HEK293T (cell line): ENCODE measurements around the gene CCT7.
"Not testable (repeated sequence)": the region's sequence is repeated elsewhere in the genome, so short reads cannot be mapped to it uniquely, and the experiment has no call there.

ENCODE experiments used
- CTCF ChIA-PET: fragments of 350-600 bp; formaldehyde crosslinking; extraction: SDS; loops from one replicate; lab custom pipeline; 2021; ENCODE audit warnings: antibody characterized with exemption, inconsistent platforms; lab: Yijun Ruan, JAX
- POLR2A ChIA-PET: fragments of 350-600 bp; formaldehyde crosslinking; extraction: SDS; loops from one replicate; lab custom pipeline; 2020; ENCODE audit warnings: antibody characterized with exemption, inconsistent platforms; lab: Yijun Ruan, JAX
- DNase-seq: peaks from one replicate; pipeline ENCODE4 v3.0.0; 2012; ENCODE audit warnings: mixed read lengths; ENCODE audit errors: extremely low spot score
- ARNT ChIP-seq: fragments of 450-650 bp; IDR thresholded peaks from 2 replicates; pipeline ENCODE4 v1.6.1; 2017; ENCODE audit warnings: mild to moderate bottlenecking
- BHLHE40 ChIP-seq: fragments of 450-650 bp; IDR thresholded peaks from 2 replicates; pipeline ENCODE4 v1.6.1; 2016; ENCODE audit warnings: mild to moderate bottlenecking, moderate library complexity, borderline replicate concordance
- CTBP1 ChIP-seq: fragments of 450-650 bp; IDR thresholded peaks from 2 replicates; pipeline ENCODE4 v1.6.1; 2016; ENCODE audit warnings: borderline replicate concordance
- ELF4 ChIP-seq: fragments of 450-650 bp; IDR thresholded peaks from 2 replicates; pipeline ENCODE4 v1.6.1; 2017; ENCODE audit warnings: antibody characterized with exemption
- FOXA1 ChIP-seq: fragments of 450-650 bp; IDR thresholded peaks from 2 replicates; pipeline ENCODE4 v1.6.1; 2016; ENCODE audit warnings: mild to moderate bottlenecking
- FOXK2 ChIP-seq: fragments of 450-650 bp; IDR thresholded peaks from 2 replicates; pipeline ENCODE4 v1.6.1; 2016; ENCODE audit warnings: mild to moderate bottlenecking
- FOXM1 ChIP-seq: fragments of 450-650 bp; IDR thresholded peaks from 2 replicates; pipeline ENCODE4 v1.6.1; 2017; ENCODE audit warnings: mild to moderate bottlenecking, borderline replicate concordance
- HDGF ChIP-seq: fragments of 450-650 bp; IDR thresholded peaks from 2 replicates; pipeline ENCODE4 v1.6.1; 2017; ENCODE audit warnings: antibody characterized with exemption, borderline replicate concordance
- L3MBTL2 ChIP-seq: fragments of 450-650 bp; conservative IDR thresholded peaks from 2 replicates; pipeline ENCODE4 v1.6.1; 2016; ENCODE audit warnings: mild to moderate bottlenecking
- LEF1 ChIP-seq: fragments of 450-650 bp; IDR thresholded peaks from 2 replicates; pipeline ENCODE4 v1.6.1; 2017; ENCODE audit warnings: mild to moderate bottlenecking, borderline replicate concordance
- NFRKB ChIP-seq: fragments of 450-650 bp; IDR thresholded peaks from 2 replicates; pipeline ENCODE4 v1.6.1; 2016; ENCODE audit warnings: mild to moderate bottlenecking, moderate library complexity
- SP1 ChIP-seq: fragments of 450-650 bp; IDR thresholded peaks from 2 replicates; pipeline ENCODE4 v1.6.1; 2017
- SUZ12 ChIP-seq: fragments of 450-650 bp; IDR thresholded peaks from 2 replicates; pipeline ENCODE4 v1.6.1; 2016; ENCODE audit warnings: mild to moderate bottlenecking
- TARDBP ChIP-seq: fragments of 450-650 bp; IDR thresholded peaks from 2 replicates; pipeline ENCODE4 v1.6.1; 2016
- ZNF384 ChIP-seq: fragments of 450-650 bp; IDR thresholded peaks from 2 replicates; pipeline ENCODE4 v1.6.1; 2016
- TF ChIP-seq, protein P1 (sequence below): fragments of 450-650 bp; IDR thresholded peaks from 2 replicates; pipeline ENCODE4 v1.6.1; 2016

CCT7 gene

DNA sequence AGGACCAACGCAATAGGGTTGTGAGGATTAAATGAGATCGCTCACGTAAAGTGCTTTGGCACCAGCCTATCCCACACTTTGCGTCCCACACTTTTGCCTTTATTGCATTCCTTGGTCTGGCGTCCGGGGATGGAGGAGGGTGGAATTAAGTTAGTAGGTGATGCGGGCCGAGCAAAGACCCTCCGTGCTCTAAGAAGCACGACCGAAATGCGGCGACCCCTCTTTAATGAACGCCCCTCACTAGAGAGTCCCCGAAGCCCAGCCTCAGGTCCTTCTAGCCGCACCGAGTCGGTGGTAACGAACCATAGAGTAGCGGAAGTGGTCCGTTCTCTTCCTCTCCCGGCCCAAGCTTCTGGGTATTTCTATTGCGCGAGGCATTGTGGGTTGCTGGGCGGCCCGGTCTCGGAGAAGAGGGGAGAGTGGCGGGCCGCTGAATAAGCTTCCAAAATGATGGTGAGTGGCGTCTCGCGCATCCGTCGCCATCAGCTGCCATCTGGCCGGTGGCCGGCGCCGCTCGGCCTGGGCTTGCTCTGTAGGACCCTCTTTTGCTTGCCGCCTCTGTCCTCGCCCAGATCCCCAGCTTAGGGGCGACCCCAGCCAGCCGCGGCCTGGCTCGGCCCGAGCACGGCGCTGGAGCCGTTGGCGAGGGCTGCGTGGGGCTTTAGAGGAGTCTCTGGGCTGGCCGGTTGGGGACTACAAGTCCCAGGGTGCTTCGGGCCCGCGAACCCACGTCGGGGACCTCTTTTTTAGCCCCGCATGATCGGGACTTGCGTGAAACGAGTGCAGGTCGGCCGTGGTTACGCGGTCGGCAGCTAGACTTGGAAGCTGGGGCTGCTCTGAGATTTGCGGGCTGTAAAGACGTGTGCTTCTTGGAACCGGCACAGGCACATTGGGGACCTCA, at the start of gene CCT7:
CCT7 (plus strand) TSS at position 377 of the 901 bp plus-strand sequence; CDS start at position 448, 71 bp downstream.
- POLR2A ChIA-PET: interaction anchor here (0.6 to 3.9 kb wide), 16 partner anchors 9 to 503 kb away, joined by 3 to 53 read pairs (median 5); partner anchors contain the start of genes ALMS1, SMYD5 and TPRKB

GRCh38 chr2:73185965-73186364, 48.1 kb upstream of the CCT7 start:
- DNase-seq: no peak
- TF ChIP-seq SP1: no peak
- TF ChIP-seq ZNF384: no peak
- CTCF ChIA-PET: interaction anchor here (1.3 kb wide), 1 partner anchor 9 kb away, joined by 6 read pairs; no protein-coding TSS in a partner anchor
- POLR2A ChIA-PET: no interaction called here

More for the DNA sequence above, at the start of gene CCT7:
- peak; percentile 83 for DNase-seq
- CTCF ChIA-PET: interaction anchor here (1.6 kb wide), 1 partner anchor 21 kb away, joined by 6 read pairs; the partner anchor contains the start of gene SMYD5
- peak; percentile 76 for TF ChIP-seq ELF4
- peak; percentile 74; the same call in 1 of the 2 replicates for TF ChIP-seq LEF1
- TF ChIP-seq ZNF384: no peak
- TF ChIP-seq NFRKB: peak; percentile 69; the same call in 1 of the 2 replicates
- no peak for TF ChIP-seq FOXK2
- TF ChIP-seq HDGF: no peak
- TF ChIP-seq FOXA1: no peak

GRCh38 chr2:73187549-73187948, 46.6 kb upstream of the CCT7 start:
- TF ChIP-seq HDGF (no peak), LEF1 (no peak), FOXA1 (no peak), FOXM1 (no peak), ARNT (no peak), BHLHE40 (no peak)
- ChIA-PET CTCF (no interaction called here), POLR2A (no interaction called here)
- no peak for DNase-seq

- ChIA-PET CTCF (no interaction called here), POLR2A (no interaction called here)
- TF ChIP-seq CTBP1 (no peak), TARDBP (no peak), FOXA1 (no peak), NFRKB (no peak), FOXK2 (no peak), BHLHE40 (no peak), FOXM1 (no peak), ELF4 (no peak), ARNT (no peak), LEF1 (no peak), SUZ12 (no peak), SP1 (no peak), HDGF (no peak), L3MBTL2 (no peak), ZNF384 (no peak)
- TF ChIP-seq, protein P1, sequence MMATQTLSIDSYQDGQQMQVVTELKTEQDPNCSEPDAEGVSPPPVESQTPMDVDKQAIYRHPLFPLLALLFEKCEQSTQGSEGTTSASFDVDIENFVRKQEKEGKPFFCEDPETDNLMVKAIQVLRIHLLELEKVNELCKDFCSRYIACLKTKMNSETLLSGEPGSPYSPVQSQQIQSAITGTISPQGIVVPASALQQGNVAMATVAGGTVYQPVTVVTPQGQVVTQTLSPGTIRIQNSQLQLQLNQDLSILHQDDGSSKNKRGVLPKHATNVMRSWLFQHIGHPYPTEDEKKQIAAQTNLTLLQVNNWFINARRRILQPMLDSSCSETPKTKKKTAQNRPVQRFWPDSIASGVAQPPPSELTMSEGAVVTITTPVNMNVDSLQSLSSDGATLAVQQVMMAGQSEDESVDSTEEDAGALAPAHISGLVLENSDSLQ: no peak
- DNase-seq: no peak
These were observed 36.5 kb upstream of the CCT7 start for GRCh38 chr2:73197579-73197978.

GRCh38 chr2:73200281-73200680, 33.8 kb upstream of the CCT7 start:
- CTCF ChIA-PET, POLR2A ChIA-PET, DNase-seq: not testable (repeated sequence)

DNA sequence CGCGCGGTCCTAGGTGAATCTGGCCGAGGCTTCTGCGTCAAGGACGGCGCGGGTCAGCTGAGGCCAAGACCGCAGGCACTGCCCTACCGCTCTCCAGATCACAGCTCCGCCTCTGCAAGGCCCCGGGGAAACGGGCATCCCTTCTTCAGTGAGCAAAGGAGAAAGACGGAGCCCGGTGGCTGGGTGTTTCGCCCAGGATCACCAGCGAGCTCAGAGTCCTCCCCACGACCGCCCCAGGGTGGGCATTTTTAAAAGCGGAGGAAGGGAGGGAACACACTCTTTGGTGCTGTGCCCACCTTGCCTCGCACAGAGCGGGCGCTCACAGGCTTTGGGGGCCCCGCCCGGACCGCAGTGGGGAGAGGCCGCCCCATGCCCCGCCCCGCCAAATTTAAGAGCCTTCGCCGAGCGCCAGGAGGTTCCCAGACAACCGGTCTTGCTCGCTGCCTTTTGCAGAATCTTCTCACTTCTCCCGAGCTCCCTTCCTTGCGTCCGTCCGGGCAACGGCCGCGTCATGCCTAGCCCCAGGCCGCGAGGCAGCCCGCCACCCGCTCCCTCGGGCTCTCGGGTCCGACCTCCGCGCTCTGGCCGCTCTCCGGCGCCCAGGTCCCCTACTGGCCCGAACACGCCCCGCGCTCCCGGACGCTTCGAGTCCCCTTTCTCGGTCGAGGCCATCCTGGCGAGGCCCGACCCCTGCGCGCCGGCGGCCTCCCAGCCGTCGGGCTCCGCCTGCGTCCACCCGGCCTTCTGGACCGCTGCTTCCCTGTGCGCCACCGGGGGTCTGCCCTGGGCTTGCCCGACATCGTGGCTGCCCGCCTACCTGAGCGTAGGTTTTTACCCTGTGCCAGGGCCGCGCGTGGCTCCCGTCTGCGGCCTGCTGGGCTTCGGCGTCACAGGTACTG, 31.7 kb upstream of the CCT7 start, which contains the start of gene NOTO:
NOTO (plus strand) TSS at position 419 of the 899 bp plus-strand sequence; CDS start at position 512, 93 bp downstream.
- ChIA-PET POLR2A (no interaction called here), CTCF (no interaction called here)
- DNase-seq: no peak
- TF ChIP-seq ELF4 (no peak), FOXA1 (no peak), FOXK2 (no peak), NFRKB (no peak), CTBP1 (no peak), HDGF (no peak), TARDBP (no peak), SUZ12 (no peak)
- TF ChIP-seq, protein P1: no peak
